Muscle layer of duodenum (tissue), 2 donors: ENCODE data around the gene POLD3.
A peak's percentile ranks its signal among the peaks of the same experiment; 100 is the strongest.

Experiments
- H3K27ac ChIP-seq: one replicate; pipeline ENCODE4 v1.7.0; 2013; ENCODE audit warnings: mild to moderate bottlenecking, low read length
- H3K27me3 ChIP-seq: one replicate; pipeline ENCODE4 v1.7.0; 2013; ENCODE audit warnings: low read depth, mild to moderate bottlenecking, control low read depth, low read length
- H3K36me3 ChIP-seq, 2 donors: one replicate each; pipeline ENCODE4 v1.7.0; 2013; ENCODE audit warnings: low read length in 2 of 2, control low read depth in 1 of 2, mild to moderate bottlenecking in 1 of 2; ENCODE audit not compliant: insufficient read depth in 2 of 2, control insufficient read depth in 1 of 2
- H3K4me1 ChIP-seq, 2 donors: one replicate each; pipeline ENCODE4 v1.7.0; 2013; ENCODE audit warnings: low read length in 2 of 2, mild to moderate bottlenecking in 2 of 2, control low read depth in 1 of 2, moderate library complexity in 1 of 2; ENCODE audit not compliant: insufficient read depth in 2 of 2, control insufficient read depth in 1 of 2
- H3K4me3 ChIP-seq, 2 donors: one replicate each; pipeline ENCODE4 v1.7.0; 2013; ENCODE audit warnings: low read length in 2 of 2, low read depth in 1 of 2, mild to moderate bottlenecking in 1 of 2
- H3K9me3 ChIP-seq, 2 donors: one replicate each; pipeline ENCODE4 v1.7.0; 2013; ENCODE audit warnings: low read length in 2 of 2, control low read depth in 1 of 2, mild to moderate bottlenecking in 1 of 2; ENCODE audit not compliant: control insufficient read depth in 1 of 2
- donor health status: healthy.

POLD3 gene

DNA sequence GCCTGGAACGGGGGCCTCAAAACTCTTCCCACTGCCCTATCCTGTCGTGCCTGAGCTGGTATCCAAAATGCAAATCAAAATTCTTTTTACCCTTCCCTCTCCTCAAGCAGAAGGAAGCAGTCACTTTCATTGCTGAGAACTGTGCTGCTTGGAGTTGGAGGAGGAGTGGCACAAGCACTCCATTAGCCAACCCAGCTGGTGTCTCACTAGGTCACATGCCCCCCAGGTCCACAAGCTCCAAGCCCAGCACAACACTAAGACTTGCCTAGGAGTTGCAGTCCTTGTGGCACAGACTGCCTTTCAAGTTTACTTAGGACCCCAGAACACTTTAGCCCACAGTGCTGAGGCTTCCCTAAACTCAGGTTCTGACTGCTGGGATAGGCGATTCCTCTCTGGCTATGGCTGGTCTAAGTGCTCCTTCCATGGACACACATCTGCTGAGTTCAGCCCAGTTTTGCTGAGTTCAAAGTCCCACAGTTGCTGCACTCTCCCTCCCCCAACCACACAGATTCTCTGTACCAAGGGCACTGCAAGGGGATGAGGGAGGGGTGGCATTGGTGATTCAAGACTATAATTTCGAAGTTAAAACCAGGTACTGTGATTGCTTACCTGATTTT lies 70.2 kb downstream of the POLD3 start:
- Histone ChIP-seq H3K27ac (no peak overlapping the region), H3K4me1 (no peaks in the 10 kb centered on the region), H3K27me3 (no peaks in the 10 kb centered on the region), H3K36me3 (no peaks in the 10 kb centered on the region), H3K9me3 (no peaks in the 10 kb centered on the region), H3K4me3 (no peak overlapping the region)

DNA sequence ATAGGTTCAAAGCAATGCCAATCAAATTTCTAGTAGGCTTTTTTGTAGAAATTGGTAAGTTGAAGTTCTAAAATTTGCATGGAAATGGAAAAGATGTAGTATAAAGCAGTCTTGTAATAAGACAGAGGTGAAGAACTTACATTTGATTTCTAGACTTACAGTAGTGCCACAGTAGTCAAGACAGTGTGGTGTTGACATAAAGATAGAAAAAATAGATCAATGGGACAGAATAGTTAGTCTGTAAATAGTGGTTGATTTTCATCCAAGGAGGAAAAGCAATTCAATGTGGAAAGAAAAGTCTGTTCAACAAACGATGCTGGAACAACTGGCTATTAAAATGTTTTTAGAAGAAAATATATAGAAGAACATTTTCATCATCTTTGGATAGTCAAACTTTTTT lies 70.9 kb downstream of the POLD3 start:
- no peaks in the 10 kb centered on the region for H3K4me1 ChIP-seq
- no peak overlapping the region for H3K27ac ChIP-seq
- no peaks in the 10 kb centered on the region for H3K9me3 ChIP-seq
- H3K4me3 ChIP-seq = no peak overlapping the region
- H3K27me3 ChIP-seq = no peaks in the 10 kb centered on the region
- H3K36me3 ChIP-seq = no peaks in the 10 kb centered on the region

DNA sequence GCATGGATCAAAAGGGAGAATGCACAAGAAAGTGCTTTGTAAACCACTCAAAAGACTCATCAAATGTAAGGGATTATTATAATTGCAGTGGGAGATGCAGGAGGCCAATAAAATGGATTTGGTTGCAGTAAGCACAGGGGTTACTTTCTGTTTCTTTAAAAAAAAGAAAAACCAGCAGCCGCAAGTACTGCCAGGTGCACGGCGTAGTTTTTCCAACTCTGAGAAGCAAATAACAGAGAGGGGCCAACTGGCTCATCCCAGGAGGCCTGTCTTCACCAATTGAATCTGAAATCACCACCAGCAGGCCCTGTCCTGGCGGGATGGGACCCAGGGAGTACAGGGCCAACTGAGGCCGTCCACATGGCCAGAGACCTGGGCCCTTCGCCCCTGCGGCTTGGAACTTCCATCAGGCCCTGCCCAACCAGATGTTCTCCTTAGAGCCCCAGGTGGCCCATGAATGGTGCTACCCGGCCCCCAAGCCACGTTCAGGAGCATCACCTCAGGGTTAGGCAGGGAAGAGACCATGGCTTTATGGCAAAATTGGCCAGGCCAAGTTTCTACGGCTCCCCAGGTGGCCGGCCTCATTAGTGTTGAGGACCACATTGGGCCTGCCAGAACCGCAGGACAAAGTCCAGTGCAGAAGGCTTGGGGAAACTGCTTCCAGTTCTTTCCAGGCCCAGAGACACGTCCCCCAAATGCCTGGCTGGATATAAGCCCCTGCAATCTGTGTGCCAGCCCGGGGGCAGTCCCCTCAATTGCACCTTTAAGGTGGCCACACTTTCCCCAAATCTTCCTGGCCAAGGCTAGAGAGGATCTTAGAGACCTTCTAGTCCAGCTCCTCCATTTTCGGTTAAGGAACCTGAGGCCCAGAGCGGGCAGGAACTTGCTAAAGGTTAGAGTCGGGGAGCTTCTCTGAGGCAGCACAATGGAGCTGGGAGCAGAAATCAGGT lies 77.1 kb downstream of the POLD3 start:
- H3K9me3 ChIP-seq = no peaks in the 10 kb centered on the region
- no peaks in the 10 kb centered on the region for H3K27me3 ChIP-seq
- H3K4me3 ChIP-seq = no peak overlapping the region
- H3K4me1 ChIP-seq = no peaks in the 10 kb centered on the region
- H3K27ac ChIP-seq = no peak overlapping the region
- no peaks in the 10 kb centered on the region for H3K36me3 ChIP-seq

DNA sequence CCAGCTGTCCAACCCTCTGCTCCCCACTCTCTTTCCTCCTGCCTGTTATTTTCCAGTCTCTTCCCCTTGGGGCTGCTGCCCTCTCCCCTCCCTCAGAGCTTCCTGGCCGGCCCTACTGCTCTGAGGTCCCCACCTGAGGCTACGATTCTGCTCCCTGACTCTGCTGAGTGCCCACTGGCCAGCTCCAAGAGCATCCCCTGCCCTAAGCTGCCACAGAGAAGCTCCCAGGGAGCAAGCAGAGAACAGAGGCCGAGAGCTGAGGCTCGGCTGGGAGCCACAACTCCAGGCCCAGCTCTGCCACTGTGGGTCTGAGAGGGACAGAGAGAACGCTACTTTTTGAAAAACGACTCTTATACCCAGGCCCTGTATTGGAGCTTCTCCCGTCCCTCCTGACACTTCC lies 77.8 kb downstream of the POLD3 start:
- no peak overlapping the region for H3K27ac ChIP-seq
- no peaks in the 10 kb centered on the region for H3K36me3 ChIP-seq

DNA sequence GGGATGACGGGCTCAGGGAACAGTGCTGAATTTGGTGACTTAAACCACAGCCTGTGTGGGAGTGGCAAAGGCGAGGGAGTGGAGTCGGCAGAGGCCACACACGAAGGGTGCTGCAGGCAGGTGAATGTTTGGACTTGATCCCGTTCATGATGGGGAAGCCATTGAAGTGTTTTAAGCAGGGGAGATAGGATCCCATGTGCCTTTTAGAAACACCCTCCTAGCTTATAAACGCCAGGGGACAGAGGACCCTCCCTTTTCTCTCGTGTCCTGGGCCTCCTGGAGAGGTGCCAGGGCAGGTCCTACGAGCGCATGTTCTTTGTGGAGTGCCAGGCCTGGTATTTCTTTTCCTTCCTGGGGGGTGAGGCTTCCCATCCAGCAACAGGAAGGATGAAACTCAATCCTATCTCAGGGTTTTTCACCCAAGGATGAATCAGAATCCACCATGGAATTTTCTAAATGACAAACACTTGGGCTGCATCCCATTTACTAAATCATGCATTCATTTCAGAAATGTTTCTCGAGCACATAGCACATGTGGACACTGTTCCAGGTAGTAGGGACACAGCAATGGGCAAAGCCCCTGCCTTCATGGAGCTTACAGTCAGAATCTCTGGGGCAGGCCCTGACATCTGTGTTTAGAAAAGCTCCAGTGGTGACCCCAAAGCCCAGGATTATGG lies 79.3 kb downstream of the POLD3 start:
- no peak overlapping the region for H3K4me3 ChIP-seq
- H3K27ac ChIP-seq = peak overlapping the region; percentile 89

More for the DNA sequence above, 77.8 kb downstream of the POLD3 start:
- Histone ChIP-seq H3K9me3 (no peaks in the 10 kb centered on the region), H3K4me1 (no peaks in the 10 kb centered on the region), H3K4me3 (no peak overlapping the region), H3K27me3 (no peaks in the 10 kb centered on the region)

DNA sequence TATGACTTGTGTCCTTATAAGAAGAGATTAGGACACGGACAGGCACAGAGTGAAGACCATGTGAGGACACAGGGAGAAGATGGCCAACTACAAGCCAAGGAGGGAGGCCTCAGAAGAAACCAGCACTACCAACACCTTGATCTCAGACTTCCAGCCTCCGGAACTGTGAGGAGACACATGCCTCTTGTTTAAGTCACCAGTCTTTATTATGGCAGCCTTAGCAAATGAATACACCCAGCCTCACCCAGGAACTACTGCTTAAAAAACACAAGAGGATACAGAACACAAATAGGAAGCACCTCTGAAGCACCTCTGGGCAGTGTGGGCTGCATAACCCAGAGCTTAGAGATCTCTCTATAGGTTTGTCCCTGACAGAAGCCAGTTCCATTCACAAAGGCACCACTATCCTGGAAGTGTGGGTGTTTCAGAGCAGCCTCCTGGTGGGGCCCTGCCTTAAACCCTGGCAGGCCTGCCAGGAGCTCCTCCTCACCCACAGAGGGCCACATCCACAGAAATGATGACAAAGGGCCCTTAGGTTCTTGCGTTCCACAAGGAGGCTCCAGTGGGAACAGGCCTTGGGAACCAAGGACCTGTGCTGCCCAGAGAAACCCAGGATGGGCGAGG lies 80.1 kb downstream of the POLD3 start:
- Histone ChIP-seq H3K4me1 (no peaks in the 10 kb centered on the region), H3K9me3 (no peaks in the 10 kb centered on the region), H3K4me3 (no peak overlapping the region), H3K27ac (peak overlapping the region; percentile 89), H3K27me3 (no peaks in the 10 kb centered on the region), H3K36me3 (no peaks in the 10 kb centered on the region)

More for the DNA sequence above, 79.3 kb downstream of the POLD3 start:
- no peaks in the 10 kb centered on the region for H3K9me3 ChIP-seq
- H3K36me3 ChIP-seq = no peaks in the 10 kb centered on the region
- no peaks in the 10 kb centered on the region for H3K27me3 ChIP-seq
- no peaks in the 10 kb centered on the region for H3K4me1 ChIP-seq

DNA sequence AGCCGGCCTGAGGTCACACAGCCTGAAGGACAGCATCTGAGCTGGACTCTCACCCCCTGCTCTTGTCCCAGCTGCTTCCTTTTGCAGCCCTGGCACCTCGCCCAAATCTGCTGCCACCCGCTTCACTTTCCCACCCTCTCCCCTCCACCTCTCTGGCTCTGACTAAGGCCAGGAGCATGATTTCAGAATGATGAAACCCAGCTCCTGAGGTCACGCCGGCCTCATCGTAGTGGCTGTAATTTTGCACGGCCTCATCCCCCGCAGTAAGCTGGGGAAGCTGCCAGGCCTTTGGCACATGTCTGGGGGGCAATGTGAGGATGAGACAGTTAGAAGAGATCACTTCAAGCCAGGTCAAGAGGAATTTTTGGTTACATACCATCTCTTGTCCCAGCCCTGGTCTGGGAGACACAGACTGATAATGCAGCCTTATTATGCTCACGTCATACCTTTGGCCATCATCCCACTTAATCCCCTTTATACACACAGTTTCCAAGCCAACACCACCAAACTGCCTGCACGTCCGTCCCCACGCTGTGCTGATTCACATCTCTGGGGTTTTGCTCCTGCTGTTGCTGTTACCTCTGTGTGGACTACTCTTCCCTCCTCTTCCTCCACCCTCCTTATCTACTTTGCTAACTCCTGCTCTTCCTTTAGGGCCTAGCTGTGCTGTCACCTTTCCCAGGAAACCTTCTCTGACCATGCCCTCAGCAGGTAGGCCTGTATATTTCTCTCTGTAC lies 80.7 kb downstream of the POLD3 start:
- Histone ChIP-seq H3K4me3 (no peak overlapping the region), H3K27ac (peak overlapping the region; percentile 89), H3K36me3 (no peaks in the 10 kb centered on the region), H3K27me3 (no peaks in the 10 kb centered on the region), H3K4me1 (no peaks in the 10 kb centered on the region), H3K9me3 (no peaks in the 10 kb centered on the region)

DNA sequence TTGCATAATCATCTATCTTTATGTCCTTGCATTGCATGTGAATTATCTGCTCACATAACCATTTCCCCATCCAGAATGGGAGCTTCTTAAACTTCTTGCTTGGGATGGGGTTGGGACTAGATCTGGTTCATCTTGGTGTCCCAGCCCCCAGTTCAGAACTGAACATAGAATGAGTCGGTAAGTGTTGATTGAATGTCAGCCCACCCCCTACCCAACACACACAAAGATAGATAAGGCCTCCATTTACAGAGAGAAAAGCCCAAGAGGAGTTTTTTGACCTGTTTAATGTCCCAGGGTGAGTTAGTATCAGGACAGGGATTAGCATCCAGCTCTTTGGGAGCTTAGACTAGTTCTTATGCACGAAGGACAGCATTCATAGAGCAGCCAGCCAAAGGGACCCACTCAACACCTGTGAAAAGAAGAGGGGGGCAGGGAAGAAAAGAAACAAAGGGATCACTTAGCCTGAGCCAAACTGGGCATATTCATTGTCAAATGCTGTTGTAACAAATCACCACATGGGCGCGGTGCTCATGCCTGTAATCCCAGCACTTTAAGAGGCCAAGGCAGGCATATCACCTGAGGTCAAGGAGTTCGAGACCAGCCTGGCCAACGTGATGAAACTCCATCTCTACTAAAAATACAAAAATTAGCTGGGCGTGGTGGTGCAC lies 81.4 kb downstream of the POLD3 start:
- H3K4me3 ChIP-seq = no peak overlapping the region
- peak overlapping the region; percentile 89 for H3K27ac ChIP-seq
- H3K36me3 ChIP-seq = no peaks in the 10 kb centered on the region
- H3K4me1 ChIP-seq = no peaks in the 10 kb centered on the region
- H3K9me3 ChIP-seq = no peaks in the 10 kb centered on the region
- H3K27me3 ChIP-seq = no peaks in the 10 kb centered on the region

DNA sequence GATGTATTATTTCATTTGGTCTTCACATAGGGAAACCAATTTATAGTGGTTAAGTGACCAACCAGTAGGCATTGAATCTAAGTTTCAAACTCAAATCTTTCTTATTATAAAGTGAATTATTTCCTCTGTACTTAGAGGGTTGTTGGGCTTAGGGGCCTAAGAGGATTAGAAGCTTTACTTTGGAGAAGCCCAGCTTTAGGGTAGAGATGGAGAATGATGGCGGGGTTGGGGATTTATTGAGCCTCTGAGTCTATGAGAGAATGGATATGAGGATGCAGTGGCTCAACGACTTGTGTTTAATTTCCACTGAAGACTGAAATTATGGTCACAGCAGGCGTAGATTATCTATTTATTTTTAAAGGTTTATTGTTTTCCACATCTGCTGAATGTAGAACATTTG lies 83.4 kb downstream of the POLD3 start:
- H3K9me3 ChIP-seq = no peaks in the 10 kb centered on the region
- no peaks in the 10 kb centered on the region for H3K27me3 ChIP-seq
- no peak overlapping the region for H3K27ac ChIP-seq
- H3K36me3 ChIP-seq = no peaks in the 10 kb centered on the region
- no peaks in the 10 kb centered on the region for H3K4me1 ChIP-seq
- no peak overlapping the region for H3K4me3 ChIP-seq

DNA sequence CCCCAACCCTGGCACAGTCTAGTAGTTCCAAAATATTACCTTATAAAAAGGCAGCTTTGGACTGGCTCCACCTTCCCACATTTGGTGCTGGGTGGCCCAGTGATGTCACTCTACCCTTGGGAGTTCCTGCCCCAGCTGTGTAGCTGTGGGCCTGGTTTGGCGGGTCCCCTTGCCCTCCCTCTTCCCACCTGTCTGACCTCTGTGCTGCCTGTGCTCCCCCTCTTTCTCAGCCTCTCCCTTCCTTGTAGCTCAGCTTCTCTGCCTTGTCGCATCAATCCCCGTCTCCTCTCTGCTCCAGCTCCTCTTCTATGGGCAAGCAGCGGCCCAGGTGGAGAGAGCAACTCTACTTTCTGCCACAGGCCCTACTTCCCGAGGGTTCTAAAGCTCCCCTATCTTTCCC lies 84.2 kb downstream of the POLD3 start:
- H3K4me1 ChIP-seq = peaks cover 0 to 3% of the 10 kb centered on the region in 2 donors
- H3K27ac ChIP-seq = no peak overlapping the region
- H3K27me3 ChIP-seq = no peaks in the 10 kb centered on the region
- no peaks in the 10 kb centered on the region for H3K36me3 ChIP-seq
- no peaks in the 10 kb centered on the region for H3K9me3 ChIP-seq
- no peak overlapping the region for H3K4me3 ChIP-seq
